ENCODE data around the gene SHTN1. TPM values are rescaled to one million over a fixed set of nuclear protein-coding genes. Genes with fewer than 3 reads are reported as not detected.

SHTN1 gene
- total and polyA plus RNA-seq, 2 donors (not counting 1 experiment from before 2014, with no cell fraction given) = 0.06 to 0.34 TPM

- Histone ChIP-seq H3K4me2 (replicated peaks; ENCODE audit: low read depth, low read length, poor library complexity, severe bottlenecking) (no peak overlapping the region), H3K9ac (ENCODE audit: low read length) (no peak overlapping the region), H3K79me2 (ENCODE audit: control insufficient read depth, insufficient read depth, low read length) (no peaks in the 10 kb centered on the region), H2AFZ (ENCODE audit: insufficient read depth, low read depth, low read length, poor library complexity, severe bottlenecking) (no peak overlapping the region), H3K4me3 (ENCODE audit: control extremely low read depth in 1 of 5, extremely low read depth in 1 of 5, insufficient read depth in 1 of 5, low read depth in 2 of 5, low read length in 4 of 5) (no peak overlapping the region), H3K4me1 (ENCODE audit: control insufficient read depth in 2 of 2, insufficient read depth in 2 of 2, low read length in 2 of 2) (peaks cover 9 to 11% of the 10 kb centered on the region in 2 donors), H3K27ac (ENCODE audit: low read length in 2 of 2) (no peak overlapping the region), H3K27me3 (replicated peaks in 1 of 4; ENCODE audit: control extremely low read depth in 1 of 4, control insufficient read depth in 3 of 4, insufficient read depth in 4 of 4, low read length in 3 of 4) (peaks cover 0 to 20% (median 12%) of the 10 kb centered on the region in 4 experiments), H4K20me1 (ENCODE audit: control insufficient read depth, insufficient read depth, low read length, poor library complexity, severe bottlenecking) (no peaks in the 10 kb centered on the region), H3K36me3 (replicated peaks in 1 of 2; ENCODE audit: control extremely low read depth in 1 of 2, control insufficient read depth in 1 of 2, extremely low read depth in 1 of 2, insufficient read depth in 2 of 2, low read length in 1 of 2) (no peaks in the 10 kb centered on the region), H3K9me3 (ENCODE audit: control extremely low read depth in 1 of 3, control insufficient read depth in 2 of 3, insufficient read depth in 1 of 3, low read length in 2 of 3) (peaks cover 0 to 2% (median 0%) of the 10 kb centered on the region in 3 donors)
- peaks cover 10% of the 10 kb centered on the region for H3K4me1 Mint-ChIP-seq
- no peak overlapping the region for H3K27ac Mint-ChIP-seq
- ChIA-PET CTCF (no interaction called here), POLR2A (no interaction called here)
- no peak for TF ChIP-seq CTCF (IDR thresholded peaks at IDR 0.05)
- no peak for TF ChIP-seq EZH2 (IDR thresholded peaks at IDR 0.05; ENCODE audit: borderline replicate concordance, insufficient read depth, low read depth, low read length, poor library complexity, severe bottlenecking)
- peaks cover 31% of the 10 kb centered on the region for H3K27me3 Mint-ChIP-seq
- ATAC-seq (ENCODE audit: low read depth) = no peak
- no peak overlapping the region for H3K4me3 Mint-ChIP-seq
- H3K9me3 Mint-ChIP-seq (ENCODE audit: insufficient read depth) = no peaks in the 10 kb centered on the region
- WGBS (ENCODE audit: insufficient coverage) = 86% methylated on average over 2 of the region's 2 CpGs
- intact Hi-C loops (cut with micrococcal nuclease) = no loop called here
- DNase-seq = no peak
Measured at GRCh38 chr10:117000580-117000979, 4.4 kb downstream of the SHTN1 start.

- Histone ChIP-seq H3K4me1 (ENCODE audit: control insufficient read depth in 2 of 2, insufficient read depth in 2 of 2, low read length in 2 of 2) (no peaks in the 10 kb centered on the region), H3K4me3 (ENCODE audit: control extremely low read depth in 1 of 5, extremely low read depth in 1 of 5, insufficient read depth in 1 of 5, low read depth in 2 of 5, low read length in 4 of 5) (no peak overlapping the region), H2AFZ (ENCODE audit: insufficient read depth, low read depth, low read length, poor library complexity, severe bottlenecking) (no peak overlapping the region), H3K4me2 (replicated peaks; ENCODE audit: low read depth, low read length, poor library complexity, severe bottlenecking) (no peak overlapping the region), H3K27ac (ENCODE audit: low read length in 2 of 2) (no peak overlapping the region), H4K20me1 (ENCODE audit: control insufficient read depth, insufficient read depth, low read length, poor library complexity, severe bottlenecking) (no peaks in the 10 kb centered on the region), H3K79me2 (ENCODE audit: control insufficient read depth, insufficient read depth, low read length) (no peaks in the 10 kb centered on the region), H3K9ac (ENCODE audit: low read length) (no peak overlapping the region), H3K27me3 (replicated peaks in 1 of 4; ENCODE audit: control extremely low read depth in 1 of 4, control insufficient read depth in 3 of 4, insufficient read depth in 4 of 4, low read length in 3 of 4) (peaks cover 0 to 4% (median 1%) of the 10 kb centered on the region in 4 experiments), H3K36me3 (replicated peaks in 1 of 2; ENCODE audit: control extremely low read depth in 1 of 2, control insufficient read depth in 1 of 2, extremely low read depth in 1 of 2, insufficient read depth in 2 of 2, low read length in 1 of 2) (no peaks in the 10 kb centered on the region), H3K9me3 (ENCODE audit: control extremely low read depth in 1 of 3, control insufficient read depth in 2 of 3, insufficient read depth in 1 of 3, low read length in 2 of 3) (no peaks in the 10 kb centered on the region)
- Mint-ChIP-seq H3K27ac (no peak overlapping the region), H3K4me3 (no peak overlapping the region), H3K27me3 (peaks cover 21% of the 10 kb centered on the region), H3K4me1 (no peaks in the 10 kb centered on the region), H3K9me3 (ENCODE audit: insufficient read depth) (no peaks in the 10 kb centered on the region)
- no CpG with 5 or more reads among the region's 4 CpGs for WGBS (ENCODE audit: insufficient coverage)
- intact Hi-C loops (cut with micrococcal nuclease) = no loop called here
- DNase-seq (no peak), ATAC-seq (ENCODE audit: low read depth) (no peak)
- ChIA-PET POLR2A (no interaction called here), CTCF (no interaction called here)
- TF ChIP-seq CTCF (IDR thresholded peaks at IDR 0.05) (no peak), EZH2 (IDR thresholded peaks at IDR 0.05; ENCODE audit: borderline replicate concordance, insufficient read depth, low read depth, low read length, poor library complexity, severe bottlenecking) (no peak)
Measured at GRCh38 chr10:116998172-116998571, 6.8 kb downstream of the SHTN1 start.

All from B cell (primary cell).